Adipocyte (in vitro differentiated cells): Measurements from ENCODE around the gene AIG1.

Experiments
- DNase-seq: peaks from one replicate; pipeline ENCODE4 v3.0.0-alpha.2; 2015; ENCODE audit warnings: low read depth
- H3K27me3 ChIP-seq: replicated peaks from 2 replicates; pipeline ENCODE4 v1.7.0; 2013; ENCODE audit warnings: mild to moderate bottlenecking, low read length, moderate library complexity; ENCODE audit not compliant: control insufficient read depth, insufficient read depth
- H3K36me3 ChIP-seq: 2 replicates; pipeline ENCODE4 v1.7.0; 2013; ENCODE audit warnings: low read length, mild to moderate bottlenecking, moderate library complexity; ENCODE audit not compliant: control insufficient read depth, insufficient read depth, severe bottlenecking
- H3K4me1 ChIP-seq: 2 replicates; pipeline ENCODE4 v1.7.0; 2013; ENCODE audit warnings: mild to moderate bottlenecking, low read length, moderate library complexity; ENCODE audit not compliant: control insufficient read depth, insufficient read depth
- H3K4me3 ChIP-seq: 2 replicates; pipeline ENCODE4 v1.7.0; 2013; ENCODE audit warnings: mild to moderate bottlenecking, low read length, moderate library complexity
- H3K9ac ChIP-seq: 2 replicates; pipeline ENCODE4 v1.7.0; 2013; ENCODE audit warnings: mild to moderate bottlenecking, low read length, moderate library complexity
- H3K9me3 ChIP-seq: 2 replicates; pipeline ENCODE4 v1.7.0; 2013; ENCODE audit warnings: mild to moderate bottlenecking, low read length, moderate library complexity; ENCODE audit not compliant: control insufficient read depth

AIG1 gene

GRCh38 chr6:143313163-143313562 is 252.5 kb downstream of the AIG1 start:
- H3K9me3 ChIP-seq, result no peaks in the 10 kb centered on the region
- no peaks in the 10 kb centered on the region for H3K27me3 ChIP-seq
- H3K4me3 ChIP-seq, result no peak overlapping the region
- H3K4me1 ChIP-seq, result no peaks in the 10 kb centered on the region
- DNase-seq, result no peak
- H3K36me3 ChIP-seq, result no peaks in the 10 kb centered on the region
- no peak overlapping the region for H3K9ac ChIP-seq

- no peak for DNase-seq
- no peaks in the 10 kb centered on the region for H3K27me3 ChIP-seq
- peaks cover 3% of the 10 kb centered on the region for H3K9me3 ChIP-seq
- no peak overlapping the region for H3K4me3 ChIP-seq
- H3K4me1 ChIP-seq, result peaks cover 2% of the 10 kb centered on the region
- H3K9ac ChIP-seq, result no peak overlapping the region
- H3K36me3 ChIP-seq, result no peaks in the 10 kb centered on the region
Measured at GRCh38 chr6:143321491-143322086, 260.9 kb downstream of the AIG1 start.

GRCh38 chr6:143322386-143322785 is 261.7 kb downstream of the AIG1 start:
- Histone ChIP-seq H3K9ac (no peak overlapping the region), H3K36me3 (no peaks in the 10 kb centered on the region), H3K27me3 (no peaks in the 10 kb centered on the region), H3K4me3 (no peak overlapping the region), H3K9me3 (peaks cover 3% of the 10 kb centered on the region), H3K4me1 (peaks cover 2% of the 10 kb centered on the region)
- DNase-seq, result no peak

GRCh38 chr6:143323729-143324470 is 263.2 kb downstream of the AIG1 start:
- H3K27me3 ChIP-seq, result no peaks in the 10 kb centered on the region
- no peak overlapping the region for H3K9ac ChIP-seq
- H3K36me3 ChIP-seq, result no peaks in the 10 kb centered on the region
- DNase-seq, result no peak
- H3K9me3 ChIP-seq, result no peaks in the 10 kb centered on the region
- peaks cover 2% of the 10 kb centered on the region for H3K4me1 ChIP-seq
- no peak overlapping the region for H3K4me3 ChIP-seq

GRCh38 chr6:143325379-143326140 is 264.9 kb downstream of the AIG1 start:
- no peak for DNase-seq
- Histone ChIP-seq H3K27me3 (no peaks in the 10 kb centered on the region), H3K4me1 (peaks cover 2% of the 10 kb centered on the region), H3K4me3 (no peak overlapping the region), H3K36me3 (no peaks in the 10 kb centered on the region), H3K9me3 (no peaks in the 10 kb centered on the region), H3K9ac (no peak overlapping the region)

GRCh38 chr6:143328876-143329275 is 268.2 kb downstream of the AIG1 start:
- Histone ChIP-seq H3K9ac (no peak overlapping the region), H3K4me3 (no peak overlapping the region), H3K27me3 (no peaks in the 10 kb centered on the region), H3K36me3 (peaks cover under 1% of the 10 kb centered on the region), H3K4me1 (peaks cover 9% of the 10 kb centered on the region), H3K9me3 (no peaks in the 10 kb centered on the region)
- DNase-seq, result no peak

- H3K4me3 ChIP-seq, result no peak overlapping the region
- H3K9me3 ChIP-seq, result no peaks in the 10 kb centered on the region
- no peak overlapping the region for H3K9ac ChIP-seq
- peaks cover 9% of the 10 kb centered on the region for H3K4me1 ChIP-seq
- no peak for DNase-seq
- H3K36me3 ChIP-seq, result peaks cover 4% of the 10 kb centered on the region
- H3K27me3 ChIP-seq, result no peaks in the 10 kb centered on the region
Measured at GRCh38 chr6:143329323-143329722, 268.6 kb downstream of the AIG1 start.

- no peak for DNase-seq
Measured at GRCh38 chr6:143331362-143331761, 270.7 kb downstream of the AIG1 start.

GRCh38 chr6:143332153-143332845 is 271.6 kb downstream of the AIG1 start:
- H3K4me1 ChIP-seq, result peaks cover 7% of the 10 kb centered on the region
- no peak overlapping the region for H3K4me3 ChIP-seq
- no peak overlapping the region for H3K9ac ChIP-seq
- no peak for DNase-seq
- peaks cover 4% of the 10 kb centered on the region for H3K36me3 ChIP-seq
- no peaks in the 10 kb centered on the region for H3K9me3 ChIP-seq
- no peaks in the 10 kb centered on the region for H3K27me3 ChIP-seq

More at GRCh38 chr6:143331362-143331761, 270.7 kb downstream of the AIG1 start:
- Histone ChIP-seq H3K4me1 (peaks cover 7% of the 10 kb centered on the region), H3K36me3 (peaks cover 4% of the 10 kb centered on the region), H3K4me3 (no peak overlapping the region), H3K9ac (no peak overlapping the region), H3K9me3 (no peaks in the 10 kb centered on the region), H3K27me3 (no peaks in the 10 kb centered on the region)

- H3K27me3 ChIP-seq, result no peaks in the 10 kb centered on the region
- H3K4me1 ChIP-seq, result peaks cover 7% of the 10 kb centered on the region
- no peaks in the 10 kb centered on the region for H3K9me3 ChIP-seq
- no peak overlapping the region for H3K9ac ChIP-seq
- no peak overlapping the region for H3K4me3 ChIP-seq
- no peak for DNase-seq
- peaks cover 4% of the 10 kb centered on the region for H3K36me3 ChIP-seq
Measured at GRCh38 chr6:143333081-143333480, 272.4 kb downstream of the AIG1 start.
